Measurements from ENCODE around the gene SLC12A6.

- no peak for TF ChIP-seq POLR2A (IDR thresholded peaks at IDR 0.05; ENCODE audit: low read length)
- no peak for TF ChIP-seq GATA1 (IDR thresholded peaks at IDR 0.05; ENCODE audit: low read depth, low read length)
Observed at GRCh38 chr15:34338347-34338746, 766 bp upstream of the SLC12A6 start.
